GM06990 (cell line): ENCODE data around the gene RHOD.

Source experiments
- DNase-seq: peaks from one replicate; pipeline ENCODE4 v3.0.0-alpha.2; 2011; ENCODE audit not compliant: insufficient read length; ENCODE audit errors: extremely low read depth
- H3K27me3 ChIP-seq: replicated peaks from 2 replicates; pipeline ENCODE4 v1.6.0; 2011; ENCODE audit warnings: low read length; ENCODE audit not compliant: control insufficient read depth, insufficient read depth
- H3K36me3 ChIP-seq: 2 replicates; pipeline ENCODE4 v1.5.1; 2011; ENCODE audit warnings: low read length; ENCODE audit not compliant: control insufficient read depth, insufficient read depth
- H3K4me3 ChIP-seq: replicated peaks from 2 replicates; pipeline ENCODE4 v1.5.1; 2011; ENCODE audit warnings: low read depth, mild to moderate bottlenecking, control low read depth, low read length
- CTCF ChIP-seq: IDR thresholded peaks from 2 replicates; pipeline ENCODE4 v1.5.1; 2011; ENCODE audit warnings: low read length, control low read depth, mild to moderate bottlenecking, inconsistent platforms; ENCODE audit not compliant: insufficient read depth, poor library complexity, severe bottlenecking

Gene RHOD

GRCh38 chr11:67051945-67052488 is 4.6 kb upstream of the RHOD start:
- Histone ChIP-seq H3K27me3 (no peaks in the 10 kb centered on the region), H3K36me3 (no peaks in the 10 kb centered on the region), H3K4me3 (no peak overlapping the region)
- DNase-seq, result no peak
- no peak for TF ChIP-seq CTCF

GRCh38 chr11:67052891-67053290 is 3.8 kb upstream of the RHOD start:
- no peak for DNase-seq
- TF ChIP-seq CTCF, result no peak
- Histone ChIP-seq H3K27me3 (no peaks in the 10 kb centered on the region), H3K4me3 (no peak overlapping the region), H3K36me3 (no peaks in the 10 kb centered on the region)

- TF ChIP-seq CTCF, result peak; percentile 90
- Histone ChIP-seq H3K4me3 (no peak overlapping the region), H3K36me3 (no peaks in the 10 kb centered on the region), H3K27me3 (no peaks in the 10 kb centered on the region)
- DNase-seq, result no peak
Observed at GRCh38 chr11:67053896-67054329, 2.7 kb upstream of the RHOD start.

GRCh38 chr11:67054346-67054835 is 2.3 kb upstream of the RHOD start:
- Histone ChIP-seq H3K27me3 (no peaks in the 10 kb centered on the region), H3K36me3 (no peaks in the 10 kb centered on the region), H3K4me3 (no peak overlapping the region)
- no peak for TF ChIP-seq CTCF
- DNase-seq, result no peak

DNA sequence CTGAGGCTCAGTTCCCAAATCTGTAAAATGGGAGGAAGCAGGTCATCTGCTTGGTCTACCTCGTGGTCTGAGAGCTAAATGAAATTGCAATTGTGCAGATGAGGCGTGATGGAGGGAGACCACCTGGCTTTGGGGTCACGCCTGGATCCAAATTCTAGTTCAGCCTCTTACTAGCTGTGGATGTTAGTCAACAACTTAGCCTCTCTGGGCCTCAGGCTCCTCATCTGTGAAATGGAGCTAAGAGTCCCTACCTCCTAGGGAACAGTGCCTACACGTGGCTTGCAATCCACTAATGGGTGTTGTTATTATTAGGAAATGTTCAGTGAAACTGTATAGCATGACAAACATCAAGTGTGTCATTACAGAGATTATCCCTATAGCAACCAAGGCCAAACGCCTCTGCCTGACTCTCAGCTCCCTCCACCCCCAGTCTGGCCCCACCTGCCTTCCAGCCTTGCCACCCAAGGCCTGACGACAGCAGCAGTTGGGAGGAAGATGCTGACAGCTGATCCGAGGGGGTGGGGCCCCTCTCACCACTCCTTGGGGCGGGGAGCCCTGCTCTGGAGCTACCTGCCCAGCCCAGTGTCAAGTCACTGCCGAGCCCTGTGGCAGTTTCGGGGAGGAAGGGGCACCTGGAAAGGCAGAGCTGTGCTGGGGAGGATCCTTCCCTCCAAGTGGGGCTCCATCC is 1.7 kb upstream of the RHOD start:
- no peak for TF ChIP-seq CTCF
- H3K4me3 ChIP-seq, result no peak overlapping the region
- no peak for DNase-seq
- no peaks in the 10 kb centered on the region for H3K36me3 ChIP-seq
- no peaks in the 10 kb centered on the region for H3K27me3 ChIP-seq
